Adipocyte (in vitro differentiated cells): ENCODE results near the gene CACNA1G.

ENCODE experiments used
- DNase-seq: peaks from one replicate; pipeline ENCODE4 v3.0.0-alpha.2; 2015; ENCODE audit warnings: low read depth
- H3K27me3 ChIP-seq: replicated peaks from 2 replicates; pipeline ENCODE4 v1.7.0; 2013; ENCODE audit warnings: mild to moderate bottlenecking, low read length, moderate library complexity; ENCODE audit not compliant: control insufficient read depth, insufficient read depth
- H3K36me3 ChIP-seq: 2 replicates; pipeline ENCODE4 v1.7.0; 2013; ENCODE audit warnings: low read length, mild to moderate bottlenecking, moderate library complexity; ENCODE audit not compliant: control insufficient read depth, insufficient read depth, severe bottlenecking
- H3K4me1 ChIP-seq: 2 replicates; pipeline ENCODE4 v1.7.0; 2013; ENCODE audit warnings: mild to moderate bottlenecking, low read length, moderate library complexity; ENCODE audit not compliant: control insufficient read depth, insufficient read depth
- H3K4me3 ChIP-seq: 2 replicates; pipeline ENCODE4 v1.7.0; 2013; ENCODE audit warnings: mild to moderate bottlenecking, low read length, moderate library complexity
- H3K9ac ChIP-seq: 2 replicates; pipeline ENCODE4 v1.7.0; 2013; ENCODE audit warnings: mild to moderate bottlenecking, low read length, moderate library complexity
- H3K9me3 ChIP-seq: 2 replicates; pipeline ENCODE4 v1.7.0; 2013; ENCODE audit warnings: mild to moderate bottlenecking, low read length, moderate library complexity; ENCODE audit not compliant: control insufficient read depth

CACNA1G gene

DNA sequence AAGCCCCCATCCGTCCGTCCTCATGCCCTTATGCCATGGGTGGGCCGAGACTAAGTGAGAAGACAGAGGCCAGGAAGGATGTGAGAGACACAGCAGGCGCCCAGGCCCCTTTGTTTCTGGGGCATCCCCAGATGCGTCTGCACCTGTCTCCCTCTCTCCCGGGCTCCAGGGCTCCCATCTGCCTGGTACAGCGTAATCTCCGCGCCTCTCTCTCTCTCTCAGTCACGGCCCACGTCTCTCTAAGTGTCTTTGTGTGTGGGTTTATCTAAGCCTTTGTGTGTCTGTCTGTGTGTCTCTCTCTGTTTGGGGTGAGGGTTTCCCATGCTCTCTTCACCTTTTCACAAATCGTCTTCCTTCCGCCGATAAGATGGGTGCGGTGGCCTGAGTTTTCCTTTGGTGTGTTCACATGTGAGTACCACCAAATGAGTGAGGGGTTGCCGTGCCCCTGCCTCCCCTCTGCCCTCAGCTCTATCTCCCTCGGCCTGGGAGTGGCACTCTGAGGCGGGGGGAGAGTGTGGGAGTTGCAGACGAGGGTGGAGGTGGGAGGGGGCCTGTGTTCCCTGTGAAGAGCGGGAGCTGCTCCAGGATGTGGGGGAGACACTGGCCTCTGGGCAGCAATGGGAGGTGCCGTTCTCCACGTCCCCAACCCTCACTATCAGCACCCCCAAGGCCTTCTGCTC is 48.3 kb downstream of the CACNA1G start:
- DNase-seq, result no peak

DNA sequence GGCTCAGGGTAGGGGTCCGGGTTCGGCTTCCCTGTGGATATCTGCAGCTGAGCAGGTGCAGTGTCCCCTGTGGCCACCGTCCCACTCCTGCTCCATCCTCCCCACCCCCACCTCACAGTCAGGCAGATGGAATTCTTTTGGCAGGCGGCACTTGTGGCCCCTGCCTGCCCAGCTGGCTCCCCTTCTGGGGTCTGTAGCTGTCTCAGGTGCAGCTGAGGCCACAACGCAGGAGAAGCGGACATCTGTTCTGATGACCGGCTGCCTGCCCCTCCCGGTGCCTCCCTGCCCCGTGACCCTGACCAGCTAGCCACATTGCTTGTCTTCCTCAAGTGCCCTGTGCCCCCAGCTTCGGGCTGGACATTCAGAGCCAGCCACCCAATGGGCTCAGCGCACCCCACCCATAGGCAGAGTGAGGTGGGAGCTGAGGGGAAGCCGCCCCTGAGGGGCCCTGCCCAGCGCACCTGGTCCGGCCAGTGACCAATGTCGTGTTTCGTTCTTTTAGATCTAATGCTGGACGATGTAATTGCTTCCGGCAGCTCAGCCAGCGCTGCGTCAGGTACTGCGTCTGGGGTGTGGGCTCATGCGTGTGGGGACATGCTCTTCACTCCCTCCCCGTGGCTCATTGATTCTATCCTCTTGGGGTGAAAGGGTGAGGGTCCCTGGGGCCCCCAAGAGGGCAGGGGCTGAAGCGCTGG is 49.0 kb downstream of the CACNA1G start:
- no peaks in the 10 kb centered on the region for H3K9me3 ChIP-seq
- no peak for DNase-seq
- no peak overlapping the region for H3K9ac ChIP-seq
- H3K4me1 ChIP-seq, result peaks cover 4% of the 10 kb centered on the region
- no peak overlapping the region for H3K4me3 ChIP-seq
- no peaks in the 10 kb centered on the region for H3K36me3 ChIP-seq
- peaks cover 13% of the 10 kb centered on the region for H3K27me3 ChIP-seq

More for the DNA sequence above, 48.3 kb downstream of the CACNA1G start:
- H3K4me1 ChIP-seq, result peaks cover 9% of the 10 kb centered on the region
- H3K36me3 ChIP-seq, result no peaks in the 10 kb centered on the region
- H3K4me3 ChIP-seq, result no peak overlapping the region
- H3K9me3 ChIP-seq, result no peaks in the 10 kb centered on the region
- H3K9ac ChIP-seq, result no peak overlapping the region
- H3K27me3 ChIP-seq, result peaks cover 13% of the 10 kb centered on the region

DNA sequence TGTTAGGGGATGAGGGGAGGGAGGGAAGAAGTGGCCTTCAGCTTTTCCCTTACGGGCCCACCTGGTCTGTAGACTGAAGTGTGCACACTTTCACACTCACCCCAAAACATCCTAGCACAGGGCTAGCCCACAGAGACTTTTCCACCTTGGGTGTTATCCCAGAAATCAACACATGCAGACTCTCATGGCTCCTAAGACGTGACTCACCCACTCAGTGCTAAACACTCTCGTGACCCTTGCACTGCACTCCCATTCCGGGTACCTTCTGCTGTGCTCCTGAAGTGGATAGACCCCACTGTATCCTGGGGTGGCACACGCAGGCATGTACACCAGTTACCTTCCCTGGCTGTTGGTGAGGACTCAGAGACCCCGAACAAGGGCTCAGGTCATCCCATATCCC is 51.1 kb downstream of the CACNA1G start:
- H3K36me3 ChIP-seq, result no peaks in the 10 kb centered on the region
- no peak overlapping the region for H3K9ac ChIP-seq
- H3K4me3 ChIP-seq, result no peak overlapping the region
- no peak for DNase-seq
- H3K27me3 ChIP-seq, result peaks cover 11% of the 10 kb centered on the region
- H3K9me3 ChIP-seq, result no peaks in the 10 kb centered on the region
- H3K4me1 ChIP-seq, result no peaks in the 10 kb centered on the region

DNA sequence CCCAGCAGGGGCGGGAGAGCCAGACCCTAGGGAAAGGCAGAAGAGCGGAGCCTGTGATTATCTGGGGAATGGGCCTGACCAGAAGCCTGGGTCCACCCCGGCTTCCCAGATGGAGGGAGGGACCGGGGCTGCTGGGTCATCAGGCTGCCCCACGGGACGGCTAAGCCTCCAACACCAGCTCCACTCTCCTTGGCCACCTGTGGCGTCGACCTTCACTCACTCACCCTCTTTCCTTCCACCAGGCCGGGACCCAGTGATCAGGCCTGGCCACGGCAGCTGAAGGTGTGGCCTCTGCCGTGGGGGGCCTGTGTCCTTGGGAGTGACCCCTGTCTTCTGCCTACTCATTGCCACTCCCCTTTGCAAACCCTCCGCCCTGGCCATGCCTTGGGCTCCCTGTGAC is 51.8 kb downstream of the CACNA1G start:
- DNase-seq, result no peak
- Histone ChIP-seq H3K27me3 (peaks cover 9% of the 10 kb centered on the region), H3K9ac (no peak overlapping the region), H3K4me3 (no peak overlapping the region), H3K4me1 (no peaks in the 10 kb centered on the region), H3K9me3 (no peaks in the 10 kb centered on the region), H3K36me3 (no peaks in the 10 kb centered on the region)

DNA sequence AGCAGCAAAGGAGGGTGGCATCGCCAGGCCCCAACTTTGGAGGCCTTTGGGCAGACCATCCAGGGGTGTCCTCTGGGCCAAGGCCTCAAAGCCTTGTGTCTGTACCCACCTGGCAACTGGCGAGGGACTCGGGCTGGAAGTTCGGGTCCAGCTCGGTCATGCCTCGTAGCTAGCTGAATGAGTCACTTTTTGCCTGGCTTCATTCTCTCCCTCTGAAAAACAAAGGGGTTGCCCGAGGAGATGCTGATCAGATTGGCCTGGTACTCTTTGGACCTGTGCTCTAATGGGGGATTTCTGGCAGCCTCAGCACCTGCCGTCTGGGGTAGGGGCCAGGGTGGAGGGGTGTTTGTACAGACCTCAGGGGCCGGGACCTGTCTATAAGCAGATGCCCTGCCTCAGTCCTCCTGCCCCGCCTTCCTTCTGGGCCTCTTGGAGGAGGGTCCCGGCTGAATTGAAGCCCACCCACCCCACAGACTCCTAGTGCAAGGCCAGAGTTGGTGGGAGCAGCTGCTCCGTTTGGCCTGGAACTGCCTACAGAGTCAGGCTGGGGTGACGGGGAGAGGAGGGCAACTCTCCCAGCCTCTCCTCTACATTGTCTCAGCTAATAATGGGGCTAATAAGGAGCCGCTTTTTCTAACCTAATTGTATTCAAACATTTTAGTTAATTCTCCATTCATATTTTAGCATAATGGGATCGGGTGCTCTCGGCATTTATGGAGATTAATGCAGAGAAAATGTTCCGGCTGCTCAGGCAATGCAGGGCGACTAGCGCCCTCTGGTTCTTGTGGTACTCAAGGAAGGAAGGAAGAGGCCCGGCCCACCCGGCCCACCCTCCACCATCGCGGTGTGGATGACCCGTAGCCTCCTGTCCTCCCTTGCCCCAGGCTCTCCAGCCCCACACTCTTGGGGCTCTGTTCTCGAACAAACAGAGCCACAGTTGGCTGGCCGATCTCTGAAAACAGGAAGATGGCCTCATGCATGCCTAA is 52.8 kb downstream of the CACNA1G start:
- Histone ChIP-seq H3K4me3 (no peak overlapping the region), H3K4me1 (peaks cover 5% of the 10 kb centered on the region), H3K27me3 (peaks cover 9% of the 10 kb centered on the region), H3K9ac (no peak overlapping the region), H3K36me3 (no peaks in the 10 kb centered on the region), H3K9me3 (no peaks in the 10 kb centered on the region)
- DNase-seq, result no peak

DNA sequence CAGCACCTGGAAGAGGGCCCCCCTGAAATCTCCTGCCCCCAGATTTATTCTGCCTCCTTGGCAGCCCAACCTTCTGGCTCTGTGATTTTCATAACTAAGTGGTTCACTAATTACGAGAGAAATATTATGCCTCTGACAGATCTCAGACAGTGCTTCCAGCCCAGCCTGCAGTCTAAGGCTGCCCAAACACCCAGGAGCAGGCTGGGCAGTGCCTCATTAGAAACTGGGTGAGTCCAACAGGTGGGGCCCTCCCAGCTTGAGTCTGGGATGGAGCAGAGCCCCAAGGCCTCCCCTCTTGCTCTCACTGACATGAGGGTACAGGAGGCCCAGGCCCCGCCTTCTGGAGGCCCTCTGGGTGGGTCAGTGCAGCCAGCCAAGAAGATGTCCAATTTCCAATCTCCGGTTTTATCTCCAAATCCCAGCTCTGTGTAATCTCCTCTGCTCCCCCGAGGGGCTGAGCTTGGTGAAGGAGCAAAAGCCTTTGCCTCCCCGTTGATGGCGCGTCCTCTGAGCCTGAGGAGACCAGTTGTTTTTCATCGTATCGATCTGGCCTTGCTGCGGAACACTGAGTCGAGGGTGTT is 54.0 kb downstream of the CACNA1G start:
- H3K4me3 ChIP-seq, result no peak overlapping the region
- H3K4me1 ChIP-seq, result peaks cover 13% of the 10 kb centered on the region
- H3K9me3 ChIP-seq, result no peaks in the 10 kb centered on the region
- no peaks in the 10 kb centered on the region for H3K36me3 ChIP-seq
- no peak for DNase-seq
- no peak overlapping the region for H3K9ac ChIP-seq
- peaks cover 4% of the 10 kb centered on the region for H3K27me3 ChIP-seq

DNA sequence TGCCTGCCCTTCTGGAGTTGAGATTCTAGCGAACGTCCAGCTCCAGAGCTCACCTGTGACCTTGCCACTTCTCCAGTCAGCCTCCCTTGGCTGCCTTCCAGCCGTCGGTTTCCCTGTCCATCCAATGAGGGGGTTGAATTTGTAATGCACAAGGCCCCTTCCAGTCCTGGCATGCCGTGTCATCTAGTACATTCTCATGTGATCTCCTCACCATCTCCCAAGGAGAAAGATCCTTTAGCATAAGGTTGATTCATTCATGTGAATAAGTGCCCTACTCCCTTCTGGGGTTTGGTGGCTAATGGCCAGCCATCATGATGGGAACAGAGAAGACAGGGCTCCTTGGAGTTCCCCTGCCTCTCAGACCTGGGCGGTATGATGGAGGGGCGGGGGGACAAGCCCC is 55.3 kb downstream of the CACNA1G start:
- Histone ChIP-seq H3K27me3 (no peaks in the 10 kb centered on the region), H3K9me3 (no peaks in the 10 kb centered on the region), H3K9ac (no peak overlapping the region), H3K4me1 (peaks cover 13% of the 10 kb centered on the region), H3K4me3 (no peak overlapping the region), H3K36me3 (no peaks in the 10 kb centered on the region)
- DNase-seq, result no peak

DNA sequence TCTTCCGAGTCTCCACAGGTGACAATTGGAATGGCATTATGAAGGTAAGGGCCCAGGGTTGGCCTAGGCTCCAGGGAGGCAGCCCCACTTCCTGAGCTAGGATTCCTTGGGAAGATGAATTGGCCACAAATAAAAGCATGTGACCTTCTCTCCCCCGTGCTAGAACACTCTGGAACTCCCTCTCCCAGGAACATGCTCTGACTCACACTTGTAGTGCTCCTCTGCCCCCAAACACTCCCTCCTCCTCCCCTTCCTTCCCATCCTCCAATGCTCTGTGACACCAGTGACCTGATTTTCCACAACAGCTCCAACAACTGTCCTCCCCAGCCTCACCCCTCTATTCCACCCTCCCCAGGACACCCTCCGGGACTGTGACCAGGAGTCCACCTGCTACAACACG is 57.8 kb downstream of the CACNA1G start:
- no peaks in the 10 kb centered on the region for H3K9me3 ChIP-seq
- H3K4me3 ChIP-seq, result no peak overlapping the region
- no peak overlapping the region for H3K9ac ChIP-seq
- peaks cover 13% of the 10 kb centered on the region for H3K4me1 ChIP-seq
- H3K36me3 ChIP-seq, result no peaks in the 10 kb centered on the region
- no peak for DNase-seq
- no peaks in the 10 kb centered on the region for H3K27me3 ChIP-seq

DNA sequence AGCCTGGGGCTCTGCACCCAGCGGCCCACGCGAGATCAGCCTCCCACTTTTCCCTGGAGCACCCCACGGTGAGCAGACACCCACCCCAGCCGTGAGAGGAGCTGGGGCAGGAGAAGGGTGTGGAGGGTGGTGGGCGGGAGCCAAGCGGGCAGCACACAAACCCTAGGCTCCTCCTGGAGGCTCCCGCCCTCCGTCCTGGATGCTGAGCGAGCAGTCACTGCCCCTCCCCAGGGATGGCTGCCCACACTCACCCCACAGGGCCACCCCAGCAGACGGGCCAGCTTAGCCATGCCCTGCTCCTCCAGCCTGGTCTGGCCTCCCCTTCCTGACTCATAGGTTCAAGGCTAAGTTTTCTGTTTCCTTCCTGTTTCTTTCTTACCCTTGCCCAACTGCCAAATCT is 58.4 kb downstream of the CACNA1G start:
- H3K9me3 ChIP-seq, result no peaks in the 10 kb centered on the region
- peaks cover 13% of the 10 kb centered on the region for H3K4me1 ChIP-seq
- H3K4me3 ChIP-seq, result no peak overlapping the region
- no peak overlapping the region for H3K9ac ChIP-seq
- no peaks in the 10 kb centered on the region for H3K36me3 ChIP-seq
- DNase-seq, result no peak
- H3K27me3 ChIP-seq, result no peaks in the 10 kb centered on the region

DNA sequence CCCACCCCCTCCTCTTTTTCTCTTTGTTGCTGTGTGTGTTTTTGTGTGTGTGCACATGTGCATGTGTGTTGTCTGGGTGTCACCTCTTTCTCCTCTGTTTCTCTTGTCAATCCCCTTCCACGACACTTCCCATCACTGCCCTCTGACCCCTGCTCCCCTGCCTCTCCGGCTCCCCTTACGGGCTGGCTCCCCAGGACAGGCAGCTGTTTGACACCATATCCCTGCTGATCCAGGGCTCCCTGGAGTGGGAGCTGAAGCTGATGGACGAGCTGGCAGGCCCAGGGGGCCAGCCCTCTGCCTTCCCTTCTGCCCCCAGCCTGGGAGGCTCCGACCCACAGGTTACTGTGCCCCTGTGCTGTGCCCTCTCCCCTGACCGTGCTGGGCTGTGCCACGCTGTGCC is 59.0 kb downstream of the CACNA1G start:
- Histone ChIP-seq H3K9ac (no peak overlapping the region), H3K9me3 (no peaks in the 10 kb centered on the region), H3K27me3 (no peaks in the 10 kb centered on the region), H3K4me3 (no peak overlapping the region), H3K4me1 (peaks cover 13% of the 10 kb centered on the region), H3K36me3 (no peaks in the 10 kb centered on the region)
- no peak for DNase-seq

DNA sequence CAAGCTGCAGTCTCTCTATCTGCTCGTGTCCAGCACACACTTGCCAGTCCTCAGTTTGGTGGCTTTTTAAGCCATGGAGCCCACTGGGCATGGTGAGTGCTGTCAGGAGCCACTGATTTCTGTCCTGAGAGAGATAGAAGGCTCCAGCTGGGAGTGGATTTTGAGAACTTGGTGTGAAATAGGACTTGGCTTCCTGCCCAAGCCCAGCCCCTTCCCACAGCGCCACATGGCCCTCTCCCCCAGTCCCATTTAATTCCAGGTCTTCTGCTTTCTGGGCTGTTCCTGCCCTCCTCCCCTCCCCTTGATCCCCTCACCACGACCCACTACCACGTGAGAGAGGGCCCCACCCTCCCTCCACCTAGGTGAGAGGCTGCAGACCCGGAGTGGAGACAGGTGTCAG is 59.7 kb downstream of the CACNA1G start:
- no peak for DNase-seq
- Histone ChIP-seq H3K27me3 (no peaks in the 10 kb centered on the region), H3K4me3 (no peak overlapping the region), H3K9ac (no peak overlapping the region), H3K36me3 (no peaks in the 10 kb centered on the region), H3K4me1 (peaks cover 13% of the 10 kb centered on the region), H3K9me3 (no peaks in the 10 kb centered on the region)
